ENCODE data around the gene TBPL1.
A peak's percentile ranks its signal among the peaks of the same experiment; 100 is the strongest.

Gene TBPL1

DNA sequence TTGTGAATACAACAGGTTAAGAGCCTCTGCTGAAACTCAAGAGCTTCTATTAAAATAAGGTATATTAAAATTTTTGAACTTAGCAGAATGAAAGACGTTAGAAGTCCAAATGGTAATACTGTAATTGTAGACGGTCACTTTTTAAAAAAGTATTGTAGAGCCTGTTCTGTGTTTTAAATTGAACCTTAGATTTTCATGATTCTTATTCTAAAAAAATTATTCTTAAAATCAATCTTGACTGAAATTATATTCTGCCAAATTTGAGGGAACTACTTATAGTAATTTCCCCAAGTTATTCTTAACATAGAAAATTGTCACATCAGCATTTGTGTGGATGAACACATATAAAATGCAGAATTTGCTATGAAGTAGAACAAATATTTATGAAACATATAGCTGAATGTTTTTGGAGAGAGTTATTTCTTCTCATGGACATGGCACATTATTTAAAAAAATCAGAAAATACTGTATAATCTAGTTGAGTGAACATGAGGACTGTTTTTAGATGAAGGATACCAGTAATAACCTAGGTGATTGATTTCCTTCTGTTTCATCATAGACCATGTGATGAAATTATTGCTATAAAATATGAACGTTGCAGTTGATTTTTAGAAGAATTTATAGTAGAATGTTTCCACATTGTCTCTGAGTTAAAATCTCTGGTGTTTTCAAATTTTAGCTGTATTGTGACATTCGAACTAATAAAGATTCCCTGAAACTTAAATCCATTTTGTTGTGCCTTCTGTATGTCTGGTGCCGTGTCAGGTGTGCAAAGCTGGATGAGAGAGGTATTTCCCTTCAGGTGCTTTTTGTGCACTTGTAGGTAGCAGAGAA lies 2.8 kb downstream of the TBPL1 start:
- Histone ChIP-seq H3K4me3 (ENCODE audit: low read length) (no peak overlapping the region), H3K9ac (ENCODE audit: low read depth, low read length) (no peak overlapping the region), H3K4me2 (ENCODE audit: low read length) (peak overlapping the region; percentile 83), H3K4me1 (ENCODE audit: control insufficient read depth, insufficient read depth, low read length) (peaks cover 22% of the 10 kb centered on the region), H3K36me3 (ENCODE audit: insufficient read depth, low read length) (no peaks in the 10 kb centered on the region), H3K9me3 (replicated peaks; ENCODE audit: low read length) (no peaks in the 10 kb centered on the region), H3K27me3 (ENCODE audit: control insufficient read depth, insufficient read depth, low read length) (no peaks in the 10 kb centered on the region)

DNA sequence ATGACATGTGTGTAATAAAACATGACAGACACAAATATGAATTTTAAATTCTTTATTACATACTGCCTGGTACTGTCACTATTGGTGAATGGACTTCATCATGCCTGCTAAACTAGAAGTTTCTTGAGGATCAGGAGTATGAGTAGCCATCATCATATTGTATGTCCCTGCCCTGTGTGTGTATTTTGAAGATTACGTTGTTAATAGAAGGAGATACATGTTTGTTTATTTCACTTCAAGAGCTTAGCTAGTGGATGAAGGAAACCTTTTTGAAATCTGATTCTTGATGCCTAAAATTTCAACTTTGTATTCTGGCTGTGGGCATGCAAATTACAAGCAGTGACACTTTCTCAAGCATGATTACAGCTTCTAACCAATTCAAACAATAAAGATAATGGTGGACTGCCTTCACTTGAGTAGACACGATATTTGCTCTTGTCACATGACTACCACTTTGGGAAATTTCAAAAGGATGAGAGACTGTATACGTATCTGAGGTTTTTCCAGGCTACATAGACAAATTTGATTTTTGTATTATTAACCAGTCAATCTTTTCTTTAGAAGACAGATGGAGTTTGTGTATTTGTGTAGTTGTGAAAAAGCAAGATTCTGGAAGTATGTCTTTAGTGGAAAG lies 3.5 kb downstream of the TBPL1 start:
- H3K27me3 ChIP-seq (ENCODE audit: control insufficient read depth, insufficient read depth, low read length) = no peaks in the 10 kb centered on the region
- H3K4me1 ChIP-seq (ENCODE audit: control insufficient read depth, insufficient read depth, low read length) = peaks cover 16% of the 10 kb centered on the region
- H3K4me2 ChIP-seq (ENCODE audit: low read length) = no peak overlapping the region
- H3K9me3 ChIP-seq (replicated peaks; ENCODE audit: low read length) = no peaks in the 10 kb centered on the region
- H3K9ac ChIP-seq (ENCODE audit: low read depth, low read length) = no peak overlapping the region
- H3K36me3 ChIP-seq (ENCODE audit: insufficient read depth, low read length) = no peaks in the 10 kb centered on the region
- no peak overlapping the region for H3K4me3 ChIP-seq (ENCODE audit: low read length)

DNA sequence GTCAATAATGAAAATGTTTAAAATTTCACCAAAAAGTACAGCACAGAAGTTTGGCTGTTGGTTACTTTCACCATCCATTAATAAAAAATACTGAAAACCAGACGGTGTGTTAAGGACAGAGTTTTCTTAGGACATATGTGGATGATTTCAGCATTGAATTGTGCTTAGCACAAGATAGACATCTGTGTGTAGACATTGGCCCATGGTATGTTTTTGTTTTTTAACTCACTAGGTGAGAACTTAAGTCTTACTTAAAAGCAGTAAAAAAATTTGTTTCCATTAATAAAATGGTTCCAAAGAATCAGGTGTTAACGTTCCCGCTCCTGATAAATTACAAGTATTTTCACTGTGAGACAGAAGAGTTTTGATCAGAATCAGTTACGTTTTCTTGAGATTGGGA lies 4.2 kb downstream of the TBPL1 start:
- no peaks in the 10 kb centered on the region for H3K9me3 ChIP-seq (replicated peaks; ENCODE audit: low read length)
- no peak overlapping the region for H3K9ac ChIP-seq (ENCODE audit: low read depth, low read length)
- H3K36me3 ChIP-seq (ENCODE audit: insufficient read depth, low read length) = no peaks in the 10 kb centered on the region
- H3K27me3 ChIP-seq (ENCODE audit: control insufficient read depth, insufficient read depth, low read length) = no peaks in the 10 kb centered on the region
- H3K4me1 ChIP-seq (ENCODE audit: control insufficient read depth, insufficient read depth, low read length) = peaks cover 16% of the 10 kb centered on the region
- no peak overlapping the region for H3K4me2 ChIP-seq (ENCODE audit: low read length)
- no peak overlapping the region for H3K4me3 ChIP-seq (ENCODE audit: low read length)

DNA sequence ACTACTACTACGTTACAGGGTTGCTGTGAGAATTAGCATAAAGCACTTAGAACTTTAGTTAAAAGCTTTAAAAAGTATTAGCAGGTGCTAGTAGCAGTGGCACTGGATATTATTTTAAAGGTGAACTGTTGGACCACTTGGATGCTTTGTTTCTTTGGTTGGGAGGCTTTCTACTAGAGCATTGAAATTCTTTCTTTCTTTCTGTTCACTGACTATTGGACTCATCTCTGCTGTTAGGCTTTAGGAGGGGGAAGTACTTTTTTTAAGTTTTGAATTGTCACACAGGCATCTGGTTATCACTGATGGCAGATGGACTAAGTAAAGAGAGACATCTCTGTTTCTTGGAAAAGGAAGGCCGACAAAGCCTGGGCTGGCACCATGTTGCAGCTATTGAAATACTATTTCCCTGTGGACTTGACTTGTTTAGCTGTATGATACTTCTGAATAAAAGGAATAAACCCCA lies 4.8 kb downstream of the TBPL1 start:
- Histone ChIP-seq H3K4me2 (ENCODE audit: low read length) (no peak overlapping the region), H3K4me1 (ENCODE audit: control insufficient read depth, insufficient read depth, low read length) (peaks cover 17% of the 10 kb centered on the region), H3K36me3 (ENCODE audit: insufficient read depth, low read length) (no peaks in the 10 kb centered on the region)

DNA sequence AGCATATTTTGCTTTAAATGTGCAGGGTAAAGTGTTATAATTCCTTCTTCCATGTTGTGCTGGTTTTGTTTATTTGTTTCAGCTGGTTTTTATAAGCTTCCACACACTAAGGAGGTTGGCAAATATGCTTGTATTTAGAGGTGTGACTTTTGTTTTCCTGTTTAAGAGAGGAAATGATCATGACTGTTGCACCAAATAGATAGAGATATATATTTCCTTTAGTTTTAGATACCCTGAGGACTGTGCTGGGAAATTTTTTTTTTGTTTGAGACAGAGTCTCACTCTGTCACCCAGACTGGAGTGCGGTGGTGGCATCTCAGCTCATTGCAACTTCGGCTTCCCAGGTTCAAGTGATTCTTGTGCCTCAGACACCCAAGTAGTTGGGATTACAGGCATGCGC lies 5.8 kb downstream of the TBPL1 start:
- peaks cover 19% of the 10 kb centered on the region for H3K4me1 ChIP-seq (ENCODE audit: control insufficient read depth, insufficient read depth, low read length)
- H3K4me3 ChIP-seq (ENCODE audit: low read length) = no peak overlapping the region
- no peaks in the 10 kb centered on the region for H3K36me3 ChIP-seq (ENCODE audit: insufficient read depth, low read length)
- H3K4me2 ChIP-seq (ENCODE audit: low read length) = no peak overlapping the region
- no peaks in the 10 kb centered on the region for H3K9me3 ChIP-seq (replicated peaks; ENCODE audit: low read length)
- no peak overlapping the region for H3K9ac ChIP-seq (ENCODE audit: low read depth, low read length)
- H3K27me3 ChIP-seq (ENCODE audit: control insufficient read depth, insufficient read depth, low read length) = no peaks in the 10 kb centered on the region

More for the DNA sequence above, 4.8 kb downstream of the TBPL1 start:
- Histone ChIP-seq H3K4me3 (ENCODE audit: low read length) (no peak overlapping the region), H3K9me3 (replicated peaks; ENCODE audit: low read length) (no peaks in the 10 kb centered on the region), H3K27me3 (ENCODE audit: control insufficient read depth, insufficient read depth, low read length) (no peaks in the 10 kb centered on the region), H3K9ac (ENCODE audit: low read depth, low read length) (no peak overlapping the region)

DNA sequence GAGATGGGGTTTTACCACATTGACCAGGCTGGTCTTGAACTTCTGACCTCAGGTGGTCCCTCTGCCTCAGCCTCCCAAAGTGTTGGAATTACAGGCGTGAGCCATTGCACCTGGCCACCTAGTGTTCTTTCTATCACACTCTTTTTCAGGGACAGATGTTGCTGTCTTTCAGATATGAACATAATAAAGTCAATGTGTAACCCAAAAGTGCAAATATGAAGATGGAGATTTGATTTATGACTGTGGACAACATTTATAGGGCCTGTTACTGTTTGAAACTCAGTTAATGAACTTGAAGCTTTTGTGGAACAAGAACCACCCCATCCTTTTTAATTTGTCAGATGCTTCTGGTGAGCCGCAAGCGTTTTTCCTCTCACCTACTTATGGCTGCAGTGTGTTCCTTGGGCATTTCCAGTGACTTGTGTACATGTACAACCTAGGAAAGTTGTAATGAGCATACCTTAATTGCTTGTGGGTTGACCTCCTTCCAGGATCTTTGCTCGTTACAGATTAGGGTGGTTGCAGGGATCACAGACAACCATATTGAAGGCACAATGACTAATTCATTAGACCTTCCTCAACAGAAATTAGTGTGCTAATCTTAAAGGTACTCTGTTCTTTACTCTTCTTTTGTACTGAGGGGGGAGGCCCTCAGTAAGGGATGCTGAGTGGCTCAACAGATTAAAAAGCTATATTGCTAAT lies 6.8 kb downstream of the TBPL1 start:
- H3K4me1 ChIP-seq (ENCODE audit: control insufficient read depth, insufficient read depth, low read length) = peaks cover 9% of the 10 kb centered on the region
- H3K4me2 ChIP-seq (ENCODE audit: low read length) = no peak overlapping the region
- no peak overlapping the region for H3K4me3 ChIP-seq (ENCODE audit: low read length)
- no peak overlapping the region for H3K9ac ChIP-seq (ENCODE audit: low read depth, low read length)
- no peaks in the 10 kb centered on the region for H3K36me3 ChIP-seq (ENCODE audit: insufficient read depth, low read length)
- H3K9me3 ChIP-seq (replicated peaks; ENCODE audit: low read length) = no peaks in the 10 kb centered on the region
- no peaks in the 10 kb centered on the region for H3K27me3 ChIP-seq (ENCODE audit: control insufficient read depth, insufficient read depth, low read length)

DNA sequence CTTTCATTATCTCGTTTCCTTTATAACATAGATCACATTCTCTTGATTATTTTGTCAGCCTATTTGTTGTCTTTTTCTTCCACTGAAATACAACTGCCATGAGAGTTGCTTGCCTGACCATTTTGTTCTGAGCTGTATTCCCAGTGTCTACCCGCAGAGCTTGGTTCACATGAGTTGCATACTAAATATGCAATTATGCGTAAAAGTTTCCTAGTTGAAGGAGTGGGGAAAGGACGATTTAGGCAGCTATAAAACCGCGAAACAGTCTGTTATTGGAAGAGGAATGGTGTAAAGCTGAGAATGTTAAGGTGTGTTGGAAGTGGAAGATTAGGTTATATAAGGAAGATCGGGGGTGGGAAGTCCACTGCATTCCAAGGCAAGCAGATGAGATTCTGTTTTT lies 8.8 kb downstream of the TBPL1 start:
- Histone ChIP-seq H3K9me3 (replicated peaks; ENCODE audit: low read length) (no peaks in the 10 kb centered on the region), H3K9ac (ENCODE audit: low read depth, low read length) (no peak overlapping the region), H3K36me3 (ENCODE audit: insufficient read depth, low read length) (no peaks in the 10 kb centered on the region), H3K4me3 (ENCODE audit: low read length) (no peak overlapping the region), H3K27me3 (ENCODE audit: control insufficient read depth, insufficient read depth, low read length) (no peaks in the 10 kb centered on the region), H3K4me2 (ENCODE audit: low read length) (no peak overlapping the region), H3K4me1 (ENCODE audit: control insufficient read depth, insufficient read depth, low read length) (peaks cover 6% of the 10 kb centered on the region)

DNA sequence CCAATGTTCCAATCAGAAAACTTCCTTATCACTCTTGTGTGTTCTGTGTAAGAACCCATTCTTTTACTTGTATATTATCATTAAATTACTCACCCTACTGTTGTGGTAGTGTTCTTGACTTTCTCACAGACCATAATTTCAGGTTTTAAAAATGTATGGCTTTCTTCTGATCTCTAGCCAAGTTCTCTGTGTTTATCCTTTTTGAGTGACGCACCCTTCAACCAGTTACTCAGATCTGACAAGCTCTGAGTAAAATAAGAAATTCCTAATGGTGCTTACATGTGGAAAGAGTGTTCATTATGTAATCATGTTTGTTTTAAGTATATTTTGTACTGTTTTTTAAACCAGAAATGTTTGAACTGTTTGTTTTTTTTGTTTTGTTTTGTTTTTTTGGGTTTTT lies 11.0 kb downstream of the TBPL1 start:
- Histone ChIP-seq H3K4me2 (ENCODE audit: low read length) (no peak overlapping the region), H3K27me3 (ENCODE audit: control insufficient read depth, insufficient read depth, low read length) (no peaks in the 10 kb centered on the region), H3K9me3 (replicated peaks; ENCODE audit: low read length) (no peaks in the 10 kb centered on the region), H3K9ac (ENCODE audit: low read depth, low read length) (no peak overlapping the region), H3K36me3 (ENCODE audit: insufficient read depth, low read length) (no peaks in the 10 kb centered on the region), H3K4me3 (ENCODE audit: low read length) (no peak overlapping the region), H3K4me1 (ENCODE audit: control insufficient read depth, insufficient read depth, low read length) (peaks cover 18% of the 10 kb centered on the region)

DNA sequence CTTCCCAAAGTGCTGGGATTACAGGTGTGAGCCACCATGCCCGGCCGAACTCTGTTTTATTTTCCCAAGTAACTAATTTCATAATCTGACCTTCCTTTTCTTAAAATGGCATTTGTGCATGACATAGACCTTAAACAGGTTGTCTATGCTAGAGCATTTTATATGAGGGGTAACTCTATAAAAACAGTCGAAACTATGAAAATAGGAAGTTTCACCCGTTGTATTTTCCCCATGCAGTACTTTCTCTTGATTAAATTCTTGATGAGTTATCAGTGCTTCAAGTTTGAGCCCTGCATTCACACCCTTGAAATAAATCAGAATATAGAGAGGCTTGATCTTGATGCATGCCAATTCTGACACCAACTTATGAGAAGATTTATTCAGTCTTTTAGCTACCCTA lies 11.7 kb downstream of the TBPL1 start:
- no peak overlapping the region for H3K4me2 ChIP-seq (ENCODE audit: low read length)
- H3K4me1 ChIP-seq (ENCODE audit: control insufficient read depth, insufficient read depth, low read length) = peaks cover 18% of the 10 kb centered on the region
- no peaks in the 10 kb centered on the region for H3K27me3 ChIP-seq (ENCODE audit: control insufficient read depth, insufficient read depth, low read length)
- H3K9ac ChIP-seq (ENCODE audit: low read depth, low read length) = no peak overlapping the region
- H3K36me3 ChIP-seq (ENCODE audit: insufficient read depth, low read length) = no peaks in the 10 kb centered on the region
- no peaks in the 10 kb centered on the region for H3K9me3 ChIP-seq (replicated peaks; ENCODE audit: low read length)
- no peak overlapping the region for H3K4me3 ChIP-seq (ENCODE audit: low read length)

DNA sequence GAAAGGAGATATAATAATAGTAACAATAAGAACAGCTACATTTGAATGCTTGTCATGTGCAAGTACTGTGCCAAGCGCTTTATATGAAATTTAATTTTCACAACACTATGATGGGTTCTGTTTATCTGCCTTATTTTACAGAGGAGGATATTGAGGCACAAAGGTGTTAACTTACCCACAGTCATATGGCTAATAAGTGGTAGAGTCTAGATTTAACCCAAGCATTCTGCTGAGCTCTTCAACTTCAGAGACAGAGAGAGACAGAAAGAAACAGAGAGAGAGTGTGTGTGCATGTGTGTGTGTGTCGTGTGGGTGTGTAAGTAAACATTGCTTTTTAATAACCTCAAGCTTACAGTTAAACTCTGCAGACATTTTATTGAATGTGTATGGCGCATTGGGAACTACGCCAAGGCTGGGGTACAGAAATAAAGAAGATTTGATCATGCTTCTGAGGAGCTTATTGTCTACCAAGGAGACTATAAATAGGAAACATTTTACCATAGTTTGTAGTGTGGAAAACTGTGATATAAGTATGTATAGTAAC lies 12.9 kb downstream of the TBPL1 start:
- Histone ChIP-seq H3K4me3 (ENCODE audit: low read length) (no peak overlapping the region), H3K4me1 (ENCODE audit: control insufficient read depth, insufficient read depth, low read length) (peaks cover 18% of the 10 kb centered on the region), H3K4me2 (ENCODE audit: low read length) (no peak overlapping the region), H3K36me3 (ENCODE audit: insufficient read depth, low read length) (no peaks in the 10 kb centered on the region), H3K9me3 (replicated peaks; ENCODE audit: low read length) (no peaks in the 10 kb centered on the region), H3K9ac (ENCODE audit: low read depth, low read length) (no peak overlapping the region), H3K27me3 (ENCODE audit: control insufficient read depth, insufficient read depth, low read length) (no peaks in the 10 kb centered on the region)

DNA sequence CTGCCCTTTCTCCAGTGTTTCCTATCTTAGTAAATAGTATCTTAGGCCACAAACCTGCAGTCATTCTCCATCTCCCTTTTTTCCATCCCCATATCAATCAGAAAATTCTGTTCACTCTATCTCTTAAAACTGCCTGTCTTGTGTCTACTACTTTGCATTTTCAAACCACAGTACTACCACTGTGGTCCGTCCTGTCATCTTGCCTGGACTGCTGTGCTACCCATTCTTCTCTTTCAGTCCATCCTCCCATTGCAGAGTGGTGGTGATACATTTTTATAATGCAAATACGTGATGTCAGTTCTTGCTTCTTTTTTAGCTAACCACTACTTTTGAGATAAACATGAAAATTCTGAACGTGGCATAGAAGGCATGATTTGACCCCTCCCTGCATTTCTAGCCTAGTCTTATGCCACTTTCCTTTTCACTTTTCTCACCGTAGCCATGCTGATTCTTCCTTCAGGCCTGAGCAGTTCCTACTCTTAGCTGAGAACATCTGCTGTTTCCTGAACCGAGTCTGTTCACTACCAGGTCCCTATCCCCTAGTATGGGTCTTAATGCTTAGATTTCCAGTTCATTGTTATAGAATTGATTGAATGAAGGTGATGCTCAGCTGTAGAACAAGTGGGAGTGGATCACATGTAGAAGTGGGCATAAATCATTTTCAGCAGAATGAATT lies 13.8 kb downstream of the TBPL1 start:
- Histone ChIP-seq H3K9me3 (replicated peaks; ENCODE audit: low read length) (no peaks in the 10 kb centered on the region), H3K4me3 (ENCODE audit: low read length) (no peak overlapping the region), H3K4me2 (ENCODE audit: low read length) (no peak overlapping the region), H3K27me3 (ENCODE audit: control insufficient read depth, insufficient read depth, low read length) (no peaks in the 10 kb centered on the region), H3K9ac (ENCODE audit: low read depth, low read length) (no peak overlapping the region), H3K4me1 (ENCODE audit: control insufficient read depth, insufficient read depth, low read length) (peaks cover 20% of the 10 kb centered on the region), H3K36me3 (ENCODE audit: insufficient read depth, low read length) (no peaks in the 10 kb centered on the region)

Measured in skeletal muscle satellite cell (primary cell).